HepG2 (cell line): ENCODE results near the gene CTDSP1. TPM values are rescaled to one million over a fixed set of nuclear protein-coding genes. Genes with fewer than 3 reads are reported as not detected.

Experiments
- CENPX ChIP-seq: sonication (generic); formaldehyde crosslinking; IDR thresholded peaks from 2 replicates; pipeline ENCODE4 v1.9.0; 2021; ENCODE audit warnings: mild to moderate bottlenecking, missing genetic modification reagents, moderate library complexity
- HMG20B ChIP-seq: conservative IDR thresholded peaks from 2 replicates; pipeline ENCODE4 v1.6.1; 2016; ENCODE audit warnings: missing genetic modification reagents, missing compliant biosample characterization
- HOXA5 ChIP-seq: sonication (generic); formaldehyde crosslinking; IDR thresholded peaks from 2 replicates; pipeline ENCODE4 v1.4.0; 2020; ENCODE audit warnings: missing genetic modification reagents
- IKZF4 ChIP-seq: sonication (generic); formaldehyde crosslinking; IDR thresholded peaks from 2 replicates; pipeline ENCODE4 v1.5.1; 2020; ENCODE audit warnings: borderline replicate concordance, mild to moderate bottlenecking, low read depth, missing genetic modification reagents; ENCODE audit errors: not compliant biosample characterization
- JDP2 ChIP-seq: sonication (generic); formaldehyde crosslinking; IDR thresholded peaks from 2 replicates; pipeline ENCODE4 v1.8.1; 2022; ENCODE audit warnings: missing genetic modification reagents, borderline replicate concordance
- JUN ChIP-seq: sonication (generic); formaldehyde crosslinking; IDR thresholded peaks from 2 replicates; pipeline ENCODE4 v1.4.0; 2020; ENCODE audit warnings: mild to moderate bottlenecking, missing genetic modification reagents
- MLLT10 ChIP-seq: sonication (generic); formaldehyde crosslinking; IDR thresholded peaks from 2 replicates; pipeline ENCODE4 v1.4.0; 2020; ENCODE audit warnings: missing genetic modification reagents
- NCOA2 ChIP-seq: sonication (generic); formaldehyde crosslinking; IDR thresholded peaks from 2 replicates; pipeline ENCODE4 v1.8.0; 2022; ENCODE audit warnings: inconsistent platforms
- PITX1 ChIP-seq: sonication (generic); formaldehyde crosslinking; IDR thresholded peaks from 2 replicates; pipeline ENCODE4 v1.5.1; 2020; ENCODE audit warnings: mild to moderate bottlenecking, missing genetic modification reagents
- SRSF4 ChIP-seq: fragments of 200-400 bp; formaldehyde crosslinking; IDR thresholded peaks from one replicate; pipeline ENCODE4 v1.6.1; 2018; ENCODE audit warnings: mild to moderate bottlenecking, low read depth, low read length, moderate library complexity; ENCODE audit not compliant: poor library complexity, severe bottlenecking
- TAF1 ChIP-seq: sonication (generic); formaldehyde crosslinking; IDR thresholded peaks from 2 replicates; pipeline ENCODE4 v1.4.0; 2020; ENCODE audit warnings: missing genetic modification reagents
- ZKSCAN1 ChIP-seq: fragments of 150-350 bp; IDR thresholded peaks from 2 replicates; pipeline ENCODE4 v1.6.1; 2014; ENCODE audit warnings: low read length
- ZNF510 ChIP-seq: sonication (generic); formaldehyde crosslinking; IDR thresholded peaks from 2 replicates; pipeline ENCODE4 v1.4.0; 2020; ENCODE audit warnings: low read depth, mild to moderate bottlenecking, missing genetic modification reagents
- ZNF619 ChIP-seq: sonication (generic); formaldehyde crosslinking; IDR thresholded peaks from 2 replicates; pipeline ENCODE4 v1.4.0; 2020; ENCODE audit warnings: mild to moderate bottlenecking, missing genetic modification reagents
- ZNF7 ChIP-seq: IDR thresholded peaks from 2 replicates; pipeline ENCODE4 v1.6.1; 2016; ENCODE audit warnings: missing biosample characterization, missing genetic modification reagents
- ZNF737 ChIP-seq: sonication (generic); formaldehyde crosslinking; IDR thresholded peaks from 2 replicates; pipeline ENCODE4 v1.5.0; 2020; ENCODE audit warnings: missing genetic modification reagents, mild to moderate bottlenecking, borderline replicate concordance
- ZNF850 ChIP-seq: sonication (generic); formaldehyde crosslinking; conservative IDR thresholded peaks from 2 replicates; pipeline ENCODE4 v1.9.0; 2021; ENCODE audit warnings: mild to moderate bottlenecking, missing genetic modification reagents
- ZSCAN25 ChIP-seq: sonication (generic); formaldehyde crosslinking; IDR thresholded peaks from 2 replicates; pipeline ENCODE4 v1.8.0; 2022; ENCODE audit warnings: mild to moderate bottlenecking, missing genetic modification reagents
- polyA plus RNA-seq, 8 experiments: library from polyadenylated mRNA; depleted of rRNA in 3 of 8; stranded (reverse) in 7 of 8; unstranded in 1 of 8; fragments of >200 nt; fragmentation: Illumina TruSeq in 4 of 8; extraction: Trizol in 4 of 8; gene quantifications; 2 replicates each; pipeline versions ENCODE4 v1.2.1 to v1.2.3, GENCODE V29; 2011 to 2016; ENCODE audit warnings: low read depth in 4 of 8, missing spikeins in 1 of 8, mixed read lengths in 1 of 8; ENCODE audit not compliant: insufficient read depth in 1 of 8
- total RNA-seq, 5 experiments: library from RNA; depleted of rRNA; stranded (reverse); fragments of >200 nt; fragmentation: Illumina TruSeq; extraction: Trizol; gene quantifications; 2 replicates each; pipeline ENCODE4 v1.2.3, GENCODE V29; 2016; ENCODE audit warnings: low read depth in 1 of 5
- TF ChIP-seq, protein P1 (sequence below): sonication (generic); formaldehyde crosslinking; IDR thresholded peaks from one replicate; pipeline ENCODE4 v1.5.1; 2020; ENCODE audit warnings: mild to moderate bottlenecking, missing genetic modification reagents; ENCODE audit errors: not compliant biosample characterization
- TF ChIP-seq, protein P2 (sequence below): sonication (generic); formaldehyde crosslinking; IDR thresholded peaks from 2 replicates; pipeline ENCODE4 v1.8.0; 2022; ENCODE audit warnings: mild to moderate bottlenecking, missing genetic modification reagents, moderate library complexity
- TF ChIP-seq, protein P3 (sequence below), 2 experiments: fragments of 450-650 bp in 1 of 2; sonication (generic) in 1 of 2; formaldehyde crosslinking; IDR thresholded peaks; 2 replicates each; pipeline versions ENCODE4 v1.5.0 to v1.8.0; 2020 to 2022; ENCODE audit warnings: mild to moderate bottlenecking in 1 of 2, missing genetic modification reagents in 1 of 2
- TF ChIP-seq, protein P4 (sequence below): IDR thresholded peaks from 2 replicates; pipeline ENCODE4 v1.6.1; 2016; ENCODE audit warnings: missing genetic modification reagents, missing compliant biosample characterization

Gene CTDSP1
- total and polyA plus RNA-seq, 2 of the 13 experiments (the other 11 are each of a cell fraction or from before 2014, with no cell fraction given): 91.0 to 268 TPM

DNA sequence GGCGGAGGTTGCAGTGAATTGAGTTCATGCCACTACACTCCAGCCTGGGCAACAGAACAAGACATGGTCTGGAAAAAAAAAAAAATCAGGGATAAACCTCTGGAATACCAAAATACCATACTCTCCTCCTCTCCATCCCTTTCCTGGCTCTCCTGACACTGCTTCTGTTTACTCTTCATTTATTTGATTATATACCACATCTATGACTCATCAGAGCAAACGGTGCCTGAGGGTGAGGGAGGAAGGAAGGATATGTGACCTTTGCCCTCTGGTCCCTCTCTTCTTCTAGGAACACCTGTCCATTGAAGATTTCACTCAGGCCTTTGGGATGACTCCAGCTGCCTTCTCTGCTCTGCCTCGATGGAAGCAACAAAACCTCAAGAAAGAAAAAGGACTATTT, 49.3 kb downstream of the CTDSP1 start (continued):
- TF ChIP-seq, protein P1, sequence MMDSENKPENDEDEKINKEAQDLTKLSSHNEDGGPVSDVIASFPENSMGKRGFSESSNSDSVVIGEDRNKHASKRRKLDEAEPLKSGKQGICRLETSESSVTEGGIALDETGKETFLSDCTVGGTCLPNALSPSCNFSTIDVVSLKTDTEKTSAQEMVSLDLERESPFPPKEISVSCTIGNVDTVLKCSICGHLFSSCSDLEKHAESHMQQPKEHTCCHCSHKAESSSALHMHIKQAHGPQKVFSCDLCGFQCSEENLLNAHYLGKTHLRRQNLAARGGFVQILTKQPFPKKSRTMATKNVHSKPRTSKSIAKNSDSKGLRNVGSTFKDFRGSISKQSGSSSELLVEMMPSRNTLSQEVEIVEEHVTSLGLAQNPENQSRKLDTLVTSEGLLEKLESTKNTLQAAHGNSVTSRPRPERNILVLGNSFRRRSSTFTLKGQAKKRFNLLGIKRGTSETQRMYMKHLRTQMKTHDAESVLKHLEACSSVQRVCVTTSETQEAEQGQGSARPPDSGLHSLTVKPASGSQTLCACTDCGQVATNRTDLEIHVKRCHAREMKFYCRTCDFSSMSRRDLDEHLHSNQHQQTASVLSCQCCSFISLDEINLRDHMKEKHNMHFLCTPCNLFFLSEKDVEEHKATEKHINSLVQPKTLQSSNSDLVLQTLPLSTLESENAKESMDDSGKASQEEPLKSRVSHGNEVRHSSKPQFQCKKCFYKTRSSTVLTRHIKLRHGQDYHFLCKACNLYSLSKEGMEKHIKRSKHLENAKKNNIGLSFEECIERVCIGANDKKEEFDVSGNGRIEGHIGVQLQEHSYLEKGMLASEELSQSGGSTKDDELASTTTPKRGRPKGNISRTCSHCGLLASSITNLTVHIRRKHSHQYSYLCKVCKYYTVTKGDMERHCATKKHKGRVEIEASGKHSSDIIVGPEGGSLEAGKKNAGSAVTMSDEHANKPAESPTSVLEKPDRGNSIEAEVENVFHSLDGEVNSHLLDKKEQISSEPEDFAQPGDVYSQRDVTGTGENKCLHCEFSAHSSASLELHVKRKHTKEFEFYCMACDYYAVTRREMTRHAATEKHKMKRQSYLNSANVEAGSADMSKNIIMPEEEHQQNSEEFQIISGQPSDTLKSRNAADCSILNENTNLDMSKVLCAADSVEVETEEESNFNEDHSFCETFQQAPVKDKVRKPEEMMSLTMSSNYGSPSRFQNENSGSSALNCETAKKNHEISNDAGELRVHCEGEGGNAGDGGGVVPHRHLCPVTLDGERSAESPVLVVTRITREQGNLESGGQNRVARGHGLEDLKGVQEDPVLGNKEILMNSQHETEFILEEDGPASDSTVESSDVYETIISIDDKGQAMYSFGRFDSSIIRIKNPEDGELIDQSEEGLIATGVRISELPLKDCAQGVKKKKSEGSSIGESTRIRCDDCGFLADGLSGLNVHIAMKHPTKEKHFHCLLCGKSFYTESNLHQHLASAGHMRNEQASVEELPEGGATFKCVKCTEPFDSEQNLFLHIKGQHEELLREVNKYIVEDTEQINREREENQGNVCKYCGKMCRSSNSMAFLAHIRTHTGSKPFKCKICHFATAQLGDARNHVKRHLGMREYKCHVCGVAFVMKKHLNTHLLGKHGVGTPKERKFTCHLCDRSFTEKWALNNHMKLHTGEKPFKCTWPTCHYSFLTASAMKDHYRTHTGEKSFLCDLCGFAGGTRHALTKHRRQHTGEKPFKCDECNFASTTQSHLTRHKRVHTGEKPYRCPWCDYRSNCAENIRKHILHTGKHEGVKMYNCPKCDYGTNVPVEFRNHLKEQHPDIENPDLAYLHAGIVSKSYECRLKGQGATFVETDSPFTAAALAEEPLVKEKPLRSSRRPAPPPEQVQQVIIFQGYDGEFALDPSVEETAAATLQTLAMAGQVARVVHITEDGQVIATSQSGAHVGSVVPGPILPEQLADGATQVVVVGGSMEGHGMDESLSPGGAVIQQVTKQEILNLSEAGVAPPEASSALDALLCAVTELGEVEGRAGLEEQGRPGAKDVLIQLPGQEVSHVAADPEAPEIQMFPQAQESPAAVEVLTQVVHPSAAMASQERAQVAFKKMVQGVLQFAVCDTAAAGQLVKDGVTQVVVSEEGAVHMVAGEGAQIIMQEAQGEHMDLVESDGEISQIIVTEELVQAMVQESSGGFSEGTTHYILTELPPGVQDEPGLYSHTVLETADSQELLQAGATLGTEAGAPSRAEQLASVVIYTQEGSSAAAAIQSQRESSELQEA: no peak
- no peak for TF ChIP-seq JDP2 (CRISPR knock-in tag)
- no peak for TF ChIP-seq CENPX (CRISPR knock-in tag)
- TF ChIP-seq ZNF619 (CRISPR knock-in tag): no peak
- 0 out of 2 replicates have a peak, but pooled peaks have one; percentile 28 for TF ChIP-seq ZNF510 (CRISPR knock-in tag)
- TF ChIP-seq SRSF4: no peak
- TF ChIP-seq MLLT10 (CRISPR knock-in tag): no peak
- peak; percentile 82; the same call in 1 of the 2 replicates for TF ChIP-seq JUN (CRISPR knock-in tag)
- TF ChIP-seq ZSCAN25 (CRISPR knock-in tag): peak; percentile 48; the same call in 1 of the 2 replicates
- no peak for TF ChIP-seq HMG20B (CRISPR knock-in tag)
- TF ChIP-seq TAF1 (CRISPR knock-in tag): no peak
- no peak for TF ChIP-seq ZNF7 (CRISPR knock-in tag)
- peak; percentile 57 for TF ChIP-seq NCOA2 (CRISPR knock-in tag)
- TF ChIP-seq ZKSCAN1: no peak
- no peak for TF ChIP-seq ZNF850 (CRISPR knock-in tag)
- no peak for TF ChIP-seq IKZF4 (CRISPR knock-in tag)
- TF ChIP-seq, protein P2, sequence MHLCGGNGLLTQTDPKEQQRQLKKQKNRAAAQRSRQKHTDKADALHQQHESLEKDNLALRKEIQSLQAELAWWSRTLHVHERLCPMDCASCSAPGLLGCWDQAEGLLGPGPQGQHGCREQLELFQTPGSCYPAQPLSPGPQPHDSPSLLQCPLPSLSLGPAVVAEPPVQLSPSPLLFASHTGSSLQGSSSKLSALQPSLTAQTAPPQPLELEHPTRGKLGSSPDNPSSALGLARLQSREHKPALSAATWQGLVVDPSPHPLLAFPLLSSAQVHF (CRISPR knock-in tag): no peak
- TF ChIP-seq PITX1 (CRISPR knock-in tag): no peak
- TF ChIP-seq, protein P3, sequence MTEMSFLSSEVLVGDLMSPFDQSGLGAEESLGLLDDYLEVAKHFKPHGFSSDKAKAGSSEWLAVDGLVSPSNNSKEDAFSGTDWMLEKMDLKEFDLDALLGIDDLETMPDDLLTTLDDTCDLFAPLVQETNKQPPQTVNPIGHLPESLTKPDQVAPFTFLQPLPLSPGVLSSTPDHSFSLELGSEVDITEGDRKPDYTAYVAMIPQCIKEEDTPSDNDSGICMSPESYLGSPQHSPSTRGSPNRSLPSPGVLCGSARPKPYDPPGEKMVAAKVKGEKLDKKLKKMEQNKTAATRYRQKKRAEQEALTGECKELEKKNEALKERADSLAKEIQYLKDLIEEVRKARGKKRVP (CRISPR knock-in tag; IDR thresholded peaks at IDR 0.05): no peak
- no peak for TF ChIP-seq HOXA5 (CRISPR knock-in tag)
- TF ChIP-seq ZNF737 (CRISPR knock-in tag): no peak
- TF ChIP-seq, protein P4, sequence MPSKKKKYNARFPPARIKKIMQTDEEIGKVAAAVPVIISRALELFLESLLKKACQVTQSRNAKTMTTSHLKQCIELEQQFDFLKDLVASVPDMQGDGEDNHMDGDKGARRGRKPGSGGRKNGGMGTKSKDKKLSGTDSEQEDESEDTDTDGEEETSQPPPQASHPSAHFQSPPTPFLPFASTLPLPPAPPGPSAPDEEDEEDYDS (CRISPR knock-in tag): no peak
